ENCODE data around the gene TSC1. TPM values are rescaled to one million over a fixed set of nuclear protein-coding genes. Genes with fewer than 3 reads are reported as not detected.

TSC1 gene
- total RNA-seq, 1 donor from 2014 or later, result 20.8 TPM

GRCh38 chr9:132989414-132989996, 45.1 kb upstream of the TSC1 start:
- peaks cover 6% of the 10 kb centered on the region for H3K27me3 ChIP-seq (ENCODE audit: control insufficient read depth, insufficient read depth, low read length)
- TF ChIP-seq CTCF (IDR thresholded peaks at IDR 0.05; ENCODE audit: insufficient read depth, low read length, severe bottlenecking), result no peak
- H3K4me3 ChIP-seq (ENCODE audit: low read depth, low read length), result no peak overlapping the region
- H3K36me3 ChIP-seq (ENCODE audit: control insufficient read depth, insufficient read depth, low read length), result no peaks in the 10 kb centered on the region
- DNase-seq (ENCODE audit: low read depth) (no peak), FAIRE-seq (no peak)

GRCh38 chr9:132989014-132989310, 44.5 kb upstream of the TSC1 start:
- H3K27me3 ChIP-seq (ENCODE audit: control insufficient read depth, insufficient read depth, low read length), result peaks cover 6% of the 10 kb centered on the region
- DNase-seq (ENCODE audit: low read depth) (no peak), FAIRE-seq (no peak)
- no peak for TF ChIP-seq CTCF (IDR thresholded peaks at IDR 0.05; ENCODE audit: insufficient read depth, low read length, severe bottlenecking)
- no peak overlapping the region for H3K4me3 ChIP-seq (ENCODE audit: low read depth, low read length)
- no peaks in the 10 kb centered on the region for H3K36me3 ChIP-seq (ENCODE audit: control insufficient read depth, insufficient read depth, low read length)

- DNase-seq (ENCODE audit: low read depth), result no peak
- H3K27me3 ChIP-seq (ENCODE audit: control insufficient read depth, insufficient read depth, low read length), result peaks cover 6% of the 10 kb centered on the region
- no peak for FAIRE-seq
- TF ChIP-seq CTCF (IDR thresholded peaks at IDR 0.05; ENCODE audit: insufficient read depth, low read length, severe bottlenecking), result no peak
- no peak overlapping the region for H3K4me3 ChIP-seq (ENCODE audit: low read depth, low read length)
- no peaks in the 10 kb centered on the region for H3K36me3 ChIP-seq (ENCODE audit: control insufficient read depth, insufficient read depth, low read length)
These were observed 44.0 kb upstream of the TSC1 start for GRCh38 chr9:132988244-132989013.

- H3K36me3 ChIP-seq (ENCODE audit: control insufficient read depth, insufficient read depth, low read length), result no peaks in the 10 kb centered on the region
- TF ChIP-seq CTCF (IDR thresholded peaks at IDR 0.05; ENCODE audit: insufficient read depth, low read length, severe bottlenecking), result no peak
- DNase-seq (ENCODE audit: low read depth) (no peak), FAIRE-seq (no peak)
- peaks cover 6% of the 10 kb centered on the region for H3K27me3 ChIP-seq (ENCODE audit: control insufficient read depth, insufficient read depth, low read length)
- H3K4me3 ChIP-seq (ENCODE audit: low read depth, low read length), result no peak overlapping the region
These were observed 42.5 kb upstream of the TSC1 start for GRCh38 chr9:132986640-132987620.

DNA sequence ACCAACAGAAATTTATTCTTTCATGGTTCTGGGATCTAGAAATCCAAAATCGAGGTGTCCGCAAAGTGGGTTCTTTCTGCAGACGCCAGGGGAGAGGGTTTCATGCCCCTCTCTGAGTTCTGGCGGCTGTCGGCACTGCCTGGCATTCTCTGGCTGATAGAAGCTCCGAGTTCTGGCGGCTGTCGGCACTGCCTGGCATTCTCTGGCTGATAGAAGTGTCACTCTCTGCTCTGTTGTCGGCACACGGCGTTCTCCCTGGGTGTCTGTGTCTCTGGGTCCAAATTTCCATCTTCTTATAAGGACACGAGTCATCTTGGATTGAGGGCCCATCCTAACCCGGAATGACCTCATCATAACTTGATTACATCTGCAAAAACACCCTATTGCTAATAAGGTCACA, 41.7 kb upstream of the TSC1 start:
- H3K27me3 ChIP-seq (ENCODE audit: control insufficient read depth, insufficient read depth, low read length), result peaks cover 5% of the 10 kb centered on the region
- no peak for DNase-seq (ENCODE audit: low read depth)
- no peaks in the 10 kb centered on the region for H3K36me3 ChIP-seq (ENCODE audit: control insufficient read depth, insufficient read depth, low read length)
- no peak for TF ChIP-seq CTCF (IDR thresholded peaks at IDR 0.05; ENCODE audit: insufficient read depth, low read length, severe bottlenecking)
- FAIRE-seq, result no peak
- no peak overlapping the region for H3K4me3 ChIP-seq (ENCODE audit: low read depth, low read length)

Data from bronchial epithelial cell (primary cell).